Measurements from ENCODE around the gene ENOX1. TPM values are rescaled to one million over a fixed set of nuclear protein-coding genes. Genes with fewer than 3 reads are reported as not detected.
A peak's percentile ranks its signal among the peaks of the same experiment; 100 is the strongest.

Gene ENOX1
- total RNA-seq, 1 donor from 2014 or later, result 11.5 TPM

- H3K27ac ChIP-seq (ENCODE audit: low read depth, low read length), result peak overlapping the region; percentile 81
- H3K4me3 ChIP-seq (ENCODE audit: low read length in 3 of 3), result no peak overlapping the region
- H3K27me3 ChIP-seq (ENCODE audit: control insufficient read depth in 3 of 3, insufficient read depth in 3 of 3, low read length in 3 of 3), result no peaks in the 10 kb centered on the region
- H3K4me1 ChIP-seq (ENCODE audit: control insufficient read depth in 3 of 3, insufficient read depth in 3 of 3, low read length in 3 of 3), result peaks cover 8 to 24% (median 19%) of the 10 kb centered on the region in 3 donors
- no peak overlapping the region for H3K9ac ChIP-seq (ENCODE audit: low read depth in 1 of 3, low read length in 3 of 3)
- H3K36me3 ChIP-seq (ENCODE audit: control insufficient read depth in 3 of 3, insufficient read depth in 3 of 3, low read length in 3 of 3), result no peaks in the 10 kb centered on the region
- H3K9me3 ChIP-seq (ENCODE audit: control insufficient read depth in 3 of 3, low read length in 3 of 3), result no peaks in the 10 kb centered on the region
Observed at GRCh38 chr13:43387880-43388279, 398.9 kb downstream of the ENOX1 start.

GRCh38 chr13:43383498-43384165, 403.1 kb downstream of the ENOX1 start:
- Histone ChIP-seq H3K27ac (ENCODE audit: low read depth, low read length) (no peak overlapping the region), H3K4me3 (ENCODE audit: low read length in 3 of 3) (no peak overlapping the region)

GRCh38 chr13:43379738-43380137, 407.0 kb downstream of the ENOX1 start:
- Histone ChIP-seq H3K4me3 (ENCODE audit: low read length in 3 of 3) (no peak overlapping the region), H3K36me3 (ENCODE audit: control insufficient read depth in 3 of 3, insufficient read depth in 3 of 3, low read length in 3 of 3) (no peaks in the 10 kb centered on the region), H3K27me3 (ENCODE audit: control insufficient read depth in 3 of 3, insufficient read depth in 3 of 3, low read length in 3 of 3) (no peaks in the 10 kb centered on the region), H3K9me3 (ENCODE audit: control insufficient read depth in 3 of 3, low read length in 3 of 3) (no peaks in the 10 kb centered on the region), H3K4me1 (ENCODE audit: control insufficient read depth in 3 of 3, insufficient read depth in 3 of 3, low read length in 3 of 3) (peaks cover 0 to 6% (median 0%) of the 10 kb centered on the region in 3 donors), H3K27ac (ENCODE audit: low read depth, low read length) (no peak overlapping the region), H3K9ac (ENCODE audit: low read depth in 1 of 3, low read length in 3 of 3) (no peak overlapping the region)

More at GRCh38 chr13:43383498-43384165, 403.1 kb downstream of the ENOX1 start:
- Histone ChIP-seq H3K36me3 (ENCODE audit: control insufficient read depth in 3 of 3, insufficient read depth in 3 of 3, low read length in 3 of 3) (no peaks in the 10 kb centered on the region), H3K27me3 (ENCODE audit: control insufficient read depth in 3 of 3, insufficient read depth in 3 of 3, low read length in 3 of 3) (no peaks in the 10 kb centered on the region), H3K9me3 (ENCODE audit: control insufficient read depth in 3 of 3, low read length in 3 of 3) (no peaks in the 10 kb centered on the region), H3K9ac (ENCODE audit: low read depth in 1 of 3, low read length in 3 of 3) (no peak overlapping the region), H3K4me1 (ENCODE audit: control insufficient read depth in 3 of 3, insufficient read depth in 3 of 3, low read length in 3 of 3) (peaks cover 6 to 12% (median 6%) of the 10 kb centered on the region in 3 donors)

- Histone ChIP-seq H3K9ac (ENCODE audit: low read depth in 1 of 3, low read length in 3 of 3) (no peak overlapping the region), H3K9me3 (ENCODE audit: control insufficient read depth in 3 of 3, low read length in 3 of 3) (no peaks in the 10 kb centered on the region), H3K27ac (ENCODE audit: low read depth, low read length) (no peak overlapping the region)
Observed at GRCh38 chr13:43377973-43378372, 408.8 kb downstream of the ENOX1 start.

GRCh38 chr13:43377149-43377548, 409.6 kb downstream of the ENOX1 start:
- no peak overlapping the region for H3K9ac ChIP-seq (ENCODE audit: low read depth in 1 of 3, low read length in 3 of 3)
- no peaks in the 10 kb centered on the region for H3K9me3 ChIP-seq (ENCODE audit: control insufficient read depth in 3 of 3, low read length in 3 of 3)
- no peak overlapping the region for H3K27ac ChIP-seq (ENCODE audit: low read depth, low read length)
- H3K4me1 ChIP-seq (ENCODE audit: control insufficient read depth in 3 of 3, insufficient read depth in 3 of 3, low read length in 3 of 3), result peaks cover 0 to 9% (median 3%) of the 10 kb centered on the region in 3 donors
- H3K4me3 ChIP-seq (ENCODE audit: low read length in 3 of 3), result no peak overlapping the region
- H3K36me3 ChIP-seq (ENCODE audit: control insufficient read depth in 3 of 3, insufficient read depth in 3 of 3, low read length in 3 of 3), result no peaks in the 10 kb centered on the region
- no peaks in the 10 kb centered on the region for H3K27me3 ChIP-seq (ENCODE audit: control insufficient read depth in 3 of 3, insufficient read depth in 3 of 3, low read length in 3 of 3)

More at GRCh38 chr13:43377973-43378372, 408.8 kb downstream of the ENOX1 start:
- Histone ChIP-seq H3K4me1 (ENCODE audit: control insufficient read depth in 3 of 3, insufficient read depth in 3 of 3, low read length in 3 of 3) (peaks cover 0 to 9% (median 2%) of the 10 kb centered on the region in 3 donors), H3K27me3 (ENCODE audit: control insufficient read depth in 3 of 3, insufficient read depth in 3 of 3, low read length in 3 of 3) (no peaks in the 10 kb centered on the region), H3K4me3 (ENCODE audit: low read length in 3 of 3) (no peak overlapping the region), H3K36me3 (ENCODE audit: control insufficient read depth in 3 of 3, insufficient read depth in 3 of 3, low read length in 3 of 3) (no peaks in the 10 kb centered on the region)

- Histone ChIP-seq H3K9ac (ENCODE audit: low read depth in 1 of 3, low read length in 3 of 3) (no peak overlapping the region), H3K27ac (ENCODE audit: low read depth, low read length) (no peak overlapping the region), H3K36me3 (ENCODE audit: control insufficient read depth in 3 of 3, insufficient read depth in 3 of 3, low read length in 3 of 3) (no peaks in the 10 kb centered on the region), H3K9me3 (ENCODE audit: control insufficient read depth in 3 of 3, low read length in 3 of 3) (no peaks in the 10 kb centered on the region), H3K27me3 (ENCODE audit: control insufficient read depth in 3 of 3, insufficient read depth in 3 of 3, low read length in 3 of 3) (no peaks in the 10 kb centered on the region), H3K4me1 (ENCODE audit: control insufficient read depth in 3 of 3, insufficient read depth in 3 of 3, low read length in 3 of 3) (peaks cover 0 to 9% (median 3%) of the 10 kb centered on the region in 3 donors), H3K4me3 (ENCODE audit: low read length in 3 of 3) (no peak overlapping the region)
Observed at GRCh38 chr13:43376596-43376995, 410.2 kb downstream of the ENOX1 start.

GRCh38 chr13:43375797-43376465, 410.8 kb downstream of the ENOX1 start:
- Histone ChIP-seq H3K9me3 (ENCODE audit: control insufficient read depth in 3 of 3, low read length in 3 of 3) (no peaks in the 10 kb centered on the region), H3K4me3 (ENCODE audit: low read length in 3 of 3) (no peak overlapping the region), H3K4me1 (ENCODE audit: control insufficient read depth in 3 of 3, insufficient read depth in 3 of 3, low read length in 3 of 3) (peaks cover 0 to 9% (median 3%) of the 10 kb centered on the region in 3 donors), H3K9ac (ENCODE audit: low read depth in 1 of 3, low read length in 3 of 3) (no peak overlapping the region), H3K36me3 (ENCODE audit: control insufficient read depth in 3 of 3, insufficient read depth in 3 of 3, low read length in 3 of 3) (no peaks in the 10 kb centered on the region), H3K27ac (ENCODE audit: low read depth, low read length) (no peak overlapping the region), H3K27me3 (ENCODE audit: control insufficient read depth in 3 of 3, insufficient read depth in 3 of 3, low read length in 3 of 3) (no peaks in the 10 kb centered on the region)

GRCh38 chr13:43374621-43375020, 412.2 kb downstream of the ENOX1 start:
- no peak overlapping the region for H3K4me3 ChIP-seq (ENCODE audit: low read length in 3 of 3)

GRCh38 chr13:43373400-43373799, 413.4 kb downstream of the ENOX1 start:
- Histone ChIP-seq H3K36me3 (ENCODE audit: control insufficient read depth in 3 of 3, insufficient read depth in 3 of 3, low read length in 3 of 3) (no peaks in the 10 kb centered on the region), H3K9me3 (ENCODE audit: control insufficient read depth in 3 of 3, low read length in 3 of 3) (no peaks in the 10 kb centered on the region), H3K9ac (ENCODE audit: low read depth in 1 of 3, low read length in 3 of 3) (no peak overlapping the region), H3K4me3 (ENCODE audit: low read length in 3 of 3) (no peak overlapping the region), H3K4me1 (ENCODE audit: control insufficient read depth in 3 of 3, insufficient read depth in 3 of 3, low read length in 3 of 3) (peaks cover 3 to 17% (median 3%) of the 10 kb centered on the region in 3 donors), H3K27ac (ENCODE audit: low read depth, low read length) (no peak overlapping the region), H3K27me3 (ENCODE audit: control insufficient read depth in 3 of 3, insufficient read depth in 3 of 3, low read length in 3 of 3) (no peaks in the 10 kb centered on the region)

More at GRCh38 chr13:43374621-43375020, 412.2 kb downstream of the ENOX1 start:
- no peak overlapping the region for H3K27ac ChIP-seq (ENCODE audit: low read depth, low read length)
- no peaks in the 10 kb centered on the region for H3K9me3 ChIP-seq (ENCODE audit: control insufficient read depth in 3 of 3, low read length in 3 of 3)
- H3K9ac ChIP-seq (ENCODE audit: low read depth in 1 of 3, low read length in 3 of 3), result no peak overlapping the region
- H3K4me1 ChIP-seq (ENCODE audit: control insufficient read depth in 3 of 3, insufficient read depth in 3 of 3, low read length in 3 of 3), result peaks cover 0 to 9% (median 3%) of the 10 kb centered on the region in 3 donors
- no peaks in the 10 kb centered on the region for H3K36me3 ChIP-seq (ENCODE audit: control insufficient read depth in 3 of 3, insufficient read depth in 3 of 3, low read length in 3 of 3)
- H3K27me3 ChIP-seq (ENCODE audit: control insufficient read depth in 3 of 3, insufficient read depth in 3 of 3, low read length in 3 of 3), result no peaks in the 10 kb centered on the region

- Histone ChIP-seq H3K9ac (ENCODE audit: low read depth in 1 of 3, low read length in 3 of 3) (no peak overlapping the region), H3K9me3 (ENCODE audit: control insufficient read depth in 3 of 3, low read length in 3 of 3) (no peaks in the 10 kb centered on the region), H3K27me3 (ENCODE audit: control insufficient read depth in 3 of 3, insufficient read depth in 3 of 3, low read length in 3 of 3) (no peaks in the 10 kb centered on the region), H3K4me3 (ENCODE audit: low read length in 3 of 3) (no peak overlapping the region), H3K27ac (ENCODE audit: low read depth, low read length) (no peak overlapping the region), H3K36me3 (ENCODE audit: control insufficient read depth in 3 of 3, insufficient read depth in 3 of 3, low read length in 3 of 3) (no peaks in the 10 kb centered on the region), H3K4me1 (ENCODE audit: control insufficient read depth in 3 of 3, insufficient read depth in 3 of 3, low read length in 3 of 3) (peaks cover 7 to 19% (median 11%) of the 10 kb centered on the region in 3 donors)
Observed at GRCh38 chr13:43370842-43371241, 415.9 kb downstream of the ENOX1 start.
